ENCODE results near the gene GATA2.

Gene GATA2

GRCh38 chr3:128455786-128456748 lies 36.9 kb downstream of the GATA2 start:
- DNase-seq, result no peak

- no peak for DNase-seq
Observed at GRCh38 chr3:128455116-128455515, 37.9 kb downstream of the GATA2 start.

- no peak for DNase-seq
Observed at GRCh38 chr3:128454310-128454618, 38.7 kb downstream of the GATA2 start.

GRCh38 chr3:128453501-128454309 lies 39.3 kb downstream of the GATA2 start:
- DNase-seq, result no peak

- no peak for DNase-seq
Observed at GRCh38 chr3:128452678-128453275, 40.2 kb downstream of the GATA2 start.

GRCh38 chr3:128452120-128452519 lies 40.9 kb downstream of the GATA2 start:
- DNase-seq, result no peak

- DNase-seq, result no peak
Observed at GRCh38 chr3:128449111-128449638, 43.8 kb downstream of the GATA2 start.

- no peak for DNase-seq
Observed at GRCh38 chr3:128448491-128448890, 44.5 kb downstream of the GATA2 start.

- DNase-seq, result peak; percentile 56 to 62
Observed at GRCh38 chr3:128447561-128448013, 45.4 kb downstream of the GATA2 start.

- no peak for DNase-seq
Observed at GRCh38 chr3:128446821-128447220, 46.2 kb downstream of the GATA2 start.

GRCh38 chr3:128445357-128445756 lies 47.6 kb downstream of the GATA2 start:
- DNase-seq, result no peak

- no peak for DNase-seq
Observed at GRCh38 chr3:128443771-128444170, 49.2 kb downstream of the GATA2 start.

- no peak for DNase-seq
Observed at GRCh38 chr3:128442949-128443348, 50.1 kb downstream of the GATA2 start.

- no peak for DNase-seq
Observed at GRCh38 chr3:128442070-128442469, 50.9 kb downstream of the GATA2 start.

- DNase-seq, result no peak
Observed at GRCh38 chr3:128439226-128439625, 53.8 kb downstream of the GATA2 start.

GRCh38 chr3:128438488-128439072 lies 54.4 kb downstream of the GATA2 start:
- no peak for DNase-seq

- DNase-seq, result no peak
Observed at GRCh38 chr3:128436214-128436613, 56.8 kb downstream of the GATA2 start.

- DNase-seq, result no peak
Observed at GRCh38 chr3:128435561-128435960, 57.4 kb downstream of the GATA2 start.

GRCh38 chr3:128435058-128435457 lies 57.9 kb downstream of the GATA2 start:
- no peak for DNase-seq

GRCh38 chr3:128434524-128434923 lies 58.5 kb downstream of the GATA2 start:
- no peak for DNase-seq

- DNase-seq, result no peak
Observed at GRCh38 chr3:128433837-128434165, 59.2 kb downstream of the GATA2 start.

- no peak for DNase-seq
Observed at GRCh38 chr3:128432971-128433836, 59.8 kb downstream of the GATA2 start.
